ENCODE data around the gene STRN4. TPM values are rescaled to one million over a fixed set of nuclear protein-coding genes. Genes with fewer than 3 reads are reported as not detected.
A peak's percentile ranks its signal among the peaks of the same experiment; 100 is the strongest.

The STRN4 gene
- total and polyA plus RNA-seq, 9 of the 15 experiments (the other 6 are each of a cell fraction or from before 2014, with no cell fraction given): 0.62 to 83.7 (median 36.9) TPM

DNA sequence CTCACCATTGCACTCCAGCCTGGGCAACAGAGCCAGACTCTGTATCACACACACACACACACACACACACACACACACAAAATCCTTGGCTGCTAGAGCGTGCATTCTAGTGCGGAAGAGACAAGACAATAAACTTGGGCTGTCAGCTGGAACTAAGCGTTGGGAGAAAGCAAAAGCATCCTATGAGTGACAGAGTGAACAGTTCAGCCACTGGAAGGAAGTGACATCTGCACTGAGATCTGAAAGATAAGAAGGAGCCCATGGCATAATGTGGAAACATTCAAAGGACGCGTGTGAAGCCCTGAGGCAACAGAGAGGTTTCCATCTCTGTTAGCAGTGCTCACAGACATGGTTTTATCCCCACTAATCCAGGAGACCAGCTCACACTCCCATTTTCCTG lies 45.7 kb upstream of the STRN4 start (continued):
- TF ChIP-seq DACH1 (IDR thresholded peaks at IDR 0.05; ENCODE audit: partially characterized antibody): peak; percentile 7
- TF ChIP-seq, protein P1, sequence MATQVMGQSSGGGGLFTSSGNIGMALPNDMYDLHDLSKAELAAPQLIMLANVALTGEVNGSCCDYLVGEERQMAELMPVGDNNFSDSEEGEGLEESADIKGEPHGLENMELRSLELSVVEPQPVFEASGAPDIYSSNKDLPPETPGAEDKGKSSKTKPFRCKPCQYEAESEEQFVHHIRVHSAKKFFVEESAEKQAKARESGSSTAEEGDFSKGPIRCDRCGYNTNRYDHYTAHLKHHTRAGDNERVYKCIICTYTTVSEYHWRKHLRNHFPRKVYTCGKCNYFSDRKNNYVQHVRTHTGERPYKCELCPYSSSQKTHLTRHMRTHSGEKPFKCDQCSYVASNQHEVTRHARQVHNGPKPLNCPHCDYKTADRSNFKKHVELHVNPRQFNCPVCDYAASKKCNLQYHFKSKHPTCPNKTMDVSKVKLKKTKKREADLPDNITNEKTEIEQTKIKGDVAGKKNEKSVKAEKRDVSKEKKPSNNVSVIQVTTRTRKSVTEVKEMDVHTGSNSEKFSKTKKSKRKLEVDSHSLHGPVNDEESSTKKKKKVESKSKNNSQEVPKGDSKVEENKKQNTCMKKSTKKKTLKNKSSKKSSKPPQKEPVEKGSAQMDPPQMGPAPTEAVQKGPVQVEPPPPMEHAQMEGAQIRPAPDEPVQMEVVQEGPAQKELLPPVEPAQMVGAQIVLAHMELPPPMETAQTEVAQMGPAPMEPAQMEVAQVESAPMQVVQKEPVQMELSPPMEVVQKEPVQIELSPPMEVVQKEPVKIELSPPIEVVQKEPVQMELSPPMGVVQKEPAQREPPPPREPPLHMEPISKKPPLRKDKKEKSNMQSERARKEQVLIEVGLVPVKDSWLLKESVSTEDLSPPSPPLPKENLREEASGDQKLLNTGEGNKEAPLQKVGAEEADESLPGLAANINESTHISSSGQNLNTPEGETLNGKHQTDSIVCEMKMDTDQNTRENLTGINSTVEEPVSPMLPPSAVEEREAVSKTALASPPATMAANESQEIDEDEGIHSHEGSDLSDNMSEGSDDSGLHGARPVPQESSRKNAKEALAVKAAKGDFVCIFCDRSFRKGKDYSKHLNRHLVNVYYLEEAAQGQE (IDR thresholded peaks at IDR 0.05; ENCODE audit: borderline replicate concordance): no peak
- TF ChIP-seq, protein P1 (CRISPR knock-in tag; IDR thresholded peaks at IDR 0.05; ENCODE audit: low read depth): no peak
- TF ChIP-seq, protein P2, sequence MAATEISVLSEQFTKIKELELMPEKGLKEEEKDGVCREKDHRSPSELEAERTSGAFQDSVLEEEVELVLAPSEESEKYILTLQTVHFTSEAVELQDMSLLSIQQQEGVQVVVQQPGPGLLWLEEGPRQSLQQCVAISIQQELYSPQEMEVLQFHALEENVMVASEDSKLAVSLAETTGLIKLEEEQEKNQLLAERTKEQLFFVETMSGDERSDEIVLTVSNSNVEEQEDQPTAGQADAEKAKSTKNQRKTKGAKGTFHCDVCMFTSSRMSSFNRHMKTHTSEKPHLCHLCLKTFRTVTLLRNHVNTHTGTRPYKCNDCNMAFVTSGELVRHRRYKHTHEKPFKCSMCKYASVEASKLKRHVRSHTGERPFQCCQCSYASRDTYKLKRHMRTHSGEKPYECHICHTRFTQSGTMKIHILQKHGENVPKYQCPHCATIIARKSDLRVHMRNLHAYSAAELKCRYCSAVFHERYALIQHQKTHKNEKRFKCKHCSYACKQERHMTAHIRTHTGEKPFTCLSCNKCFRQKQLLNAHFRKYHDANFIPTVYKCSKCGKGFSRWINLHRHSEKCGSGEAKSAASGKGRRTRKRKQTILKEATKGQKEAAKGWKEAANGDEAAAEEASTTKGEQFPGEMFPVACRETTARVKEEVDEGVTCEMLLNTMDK (IDR thresholded peaks at IDR 0.05; ENCODE audit: borderline replicate concordance, insufficient read depth, low read depth, low read length, poor library complexity, severe bottlenecking): no peak
- no peak for TF ChIP-seq GTF2A2 (tag; IDR thresholded peaks at IDR 0.05)
- no peak for TF ChIP-seq CHD1 (IDR thresholded peaks at IDR 0.05; ENCODE audit: low read length)
- TF ChIP-seq ZKSCAN1 (IDR thresholded peaks at IDR 0.05; ENCODE audit: low read depth, low read length): no peak
- TF ChIP-seq, protein P3, sequence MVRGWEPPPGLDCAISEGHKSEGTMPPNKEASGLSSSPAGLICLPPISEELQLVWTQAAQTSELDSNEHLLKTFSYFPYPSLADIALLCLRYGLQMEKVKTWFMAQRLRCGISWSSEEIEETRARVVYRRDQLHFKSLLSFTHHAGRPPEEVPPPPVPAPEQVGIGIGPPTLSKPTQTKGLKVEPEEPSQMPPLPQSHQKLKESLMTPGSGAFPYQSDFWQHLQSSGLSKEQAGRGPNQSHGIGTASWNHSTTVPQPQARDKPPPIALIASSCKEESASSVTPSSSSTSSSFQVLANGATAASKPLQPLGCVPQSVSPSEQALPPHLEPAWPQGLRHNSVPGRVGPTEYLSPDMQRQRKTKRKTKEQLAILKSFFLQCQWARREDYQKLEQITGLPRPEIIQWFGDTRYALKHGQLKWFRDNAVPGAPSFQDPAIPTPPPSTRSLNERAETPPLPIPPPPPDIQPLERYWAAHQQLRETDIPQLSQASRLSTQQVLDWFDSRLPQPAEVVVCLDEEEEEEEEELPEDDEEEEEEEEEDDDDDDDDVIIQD (CRISPR knock-in tag; IDR thresholded peaks at IDR 0.05): no peak
- TF ChIP-seq, protein P4, sequence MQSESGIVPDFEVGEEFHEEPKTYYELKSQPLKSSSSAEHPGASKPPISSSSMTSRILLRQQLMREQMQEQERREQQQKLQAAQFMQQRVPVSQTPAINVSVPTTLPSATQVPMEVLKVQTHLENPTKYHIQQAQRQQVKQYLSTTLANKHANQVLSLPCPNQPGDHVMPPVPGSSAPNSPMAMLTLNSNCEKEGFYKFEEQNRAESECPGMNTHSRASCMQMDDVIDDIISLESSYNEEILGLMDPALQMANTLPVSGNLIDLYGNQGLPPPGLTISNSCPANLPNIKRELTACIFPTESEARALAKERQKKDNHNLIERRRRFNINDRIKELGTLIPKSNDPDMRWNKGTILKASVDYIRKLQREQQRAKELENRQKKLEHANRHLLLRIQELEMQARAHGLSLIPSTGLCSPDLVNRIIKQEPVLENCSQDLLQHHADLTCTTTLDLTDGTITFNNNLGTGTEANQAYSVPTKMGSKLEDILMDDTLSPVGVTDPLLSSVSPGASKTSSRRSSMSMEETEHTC (IDR thresholded peaks at IDR 0.05): no peak
- 0 out of 4 replicates have a peak, but pooled peaks of 1 of the 2 experiments have one; percentile 12 for TF ChIP-seq MAZ (CRISPR knock-in tag; conservative IDR thresholded peaks at IDR 0.05 in 1 of 2, IDR thresholded peaks at IDR 0.05 in 1 of 2)
- no peak for TF ChIP-seq ESRRB (CRISPR knock-in tag; IDR thresholded peaks at IDR 0.05; ENCODE audit: borderline replicate concordance)
- TF ChIP-seq HNRNPLL (IDR thresholded peaks at IDR 0.05; ENCODE audit: low read depth, low read length, poor library complexity, severe bottlenecking): no peak
- TF ChIP-seq, protein P5, sequence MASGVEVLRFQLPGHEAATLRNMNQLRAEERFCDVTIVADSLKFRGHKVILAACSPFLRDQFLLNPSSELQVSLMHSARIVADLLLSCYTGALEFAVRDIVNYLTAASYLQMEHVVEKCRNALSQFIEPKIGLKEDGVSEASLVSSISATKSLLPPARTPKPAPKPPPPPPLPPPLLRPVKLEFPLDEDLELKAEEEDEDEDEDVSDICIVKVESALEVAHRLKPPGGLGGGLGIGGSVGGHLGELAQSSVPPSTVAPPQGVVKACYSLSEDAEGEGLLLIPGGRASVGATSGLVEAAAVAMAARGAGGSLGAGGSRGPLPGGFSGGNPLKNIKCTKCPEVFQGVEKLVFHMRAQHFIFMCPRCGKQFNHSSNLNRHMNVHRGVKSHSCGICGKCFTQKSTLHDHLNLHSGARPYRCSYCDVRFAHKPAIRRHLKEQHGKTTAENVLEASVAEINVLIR (CRISPR knock-in tag; IDR thresholded peaks at IDR 0.05): peak; percentile 33; the same call in 1 of the 2 replicates
